Measurements from ENCODE around the gene TIMM17A.
"Not testable (repeated sequence)": the region's sequence is repeated elsewhere in the genome, so short reads cannot be mapped to it uniquely, and the experiment has no call there.

TIMM17A gene

DNA sequence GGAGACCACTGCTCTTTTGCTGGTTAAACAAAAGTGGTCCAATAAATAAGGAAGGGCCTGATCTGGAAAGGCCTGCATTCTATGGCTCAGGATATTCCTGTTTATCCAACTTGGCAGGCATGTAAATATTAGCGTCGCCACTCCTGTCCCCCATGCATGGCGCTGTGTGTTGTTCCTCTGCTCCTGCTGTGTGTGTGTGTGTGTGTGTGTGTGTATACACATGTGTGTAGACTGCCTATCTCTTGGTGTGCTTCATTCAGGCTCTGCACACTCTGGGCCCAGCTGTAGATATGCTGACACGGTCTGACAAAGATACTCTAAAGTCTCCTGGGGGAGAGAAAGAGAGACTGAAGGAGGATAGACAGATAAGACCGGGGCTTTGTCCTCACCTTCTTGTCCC lies 15.7 kb upstream of the TIMM17A start:
- no peak for DNase-seq (ENCODE audit: low spot score)
- H3K4me3 ChIP-seq: peak overlapping the region; percentile 93
- peak overlapping the region; percentile 83 to 86 for H3K27ac ChIP-seq
- TF ChIP-seq CTCF (IDR thresholded peaks at IDR 0.05): no peak

DNA sequence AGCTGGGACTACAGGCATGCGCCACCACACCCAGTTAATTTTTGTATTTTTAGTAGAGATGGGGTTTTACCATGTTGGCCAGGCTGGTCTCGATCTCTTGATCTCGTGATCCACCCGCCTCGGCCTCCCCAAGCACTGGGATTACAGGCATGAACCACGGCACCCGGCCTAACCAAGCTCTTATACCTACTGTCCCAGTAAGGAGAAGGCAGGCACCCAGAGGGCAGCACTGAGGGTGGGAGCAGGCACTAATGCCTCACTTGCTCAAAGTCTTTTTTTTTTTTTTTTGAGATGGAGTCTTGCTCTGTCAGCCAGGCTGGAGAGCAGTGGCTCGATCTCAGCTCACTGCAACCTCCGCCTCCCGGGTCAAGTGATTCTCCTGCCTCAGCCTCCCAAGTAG lies 15.0 kb upstream of the TIMM17A start:
- H3K4me3 ChIP-seq: peak overlapping the region; percentile 93
- H3K27ac ChIP-seq: peak overlapping the region; percentile 83 to 86
- not testable (repeated sequence) for DNase-seq (ENCODE audit: low spot score)

DNA sequence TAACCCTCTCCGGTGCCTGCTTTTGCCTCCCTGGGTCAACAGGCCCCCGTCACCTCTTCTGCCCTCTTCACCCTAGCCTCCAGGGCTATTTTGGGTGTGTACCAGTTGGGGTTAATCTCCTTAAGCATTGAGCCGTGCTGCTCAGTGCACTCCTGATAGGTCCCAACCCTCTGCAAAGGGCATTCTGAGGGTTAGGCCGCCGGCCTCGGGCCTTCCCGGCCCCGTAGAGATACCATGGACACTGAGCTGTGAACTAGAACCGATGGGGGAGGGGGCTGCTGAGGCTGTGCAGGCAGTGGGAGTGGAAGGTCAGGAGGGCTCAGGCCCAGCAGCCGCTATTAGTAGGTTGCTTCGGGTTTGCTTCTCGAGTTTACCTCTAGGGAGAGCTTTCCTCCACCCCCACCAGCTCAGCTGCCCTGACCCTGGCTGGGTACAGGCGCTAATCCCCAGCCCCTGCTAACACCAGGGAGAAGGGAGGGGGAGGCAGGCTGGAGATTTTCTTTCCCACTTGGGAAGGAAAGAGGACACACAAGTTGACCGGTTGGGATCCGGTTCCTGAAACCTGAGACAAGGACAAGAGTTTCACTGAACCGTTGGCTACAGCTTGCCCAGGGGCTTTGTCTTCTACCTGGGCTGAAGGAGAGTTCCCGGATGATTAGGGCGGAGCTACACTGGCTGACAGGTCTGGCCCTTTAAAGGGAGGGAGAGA lies 13.7 kb upstream of the TIMM17A start:
- DNase-seq (ENCODE audit: low spot score): no peak
- peak overlapping the region; percentile 93 for H3K4me3 ChIP-seq
- H3K27ac ChIP-seq: peak overlapping the region; percentile 83 to 86

GRCh38 chr1:201942129-201942495 lies 13.2 kb upstream of the TIMM17A start:
- Histone ChIP-seq H3K27ac (peak overlapping the region; percentile 83 to 86), H3K4me3 (peak overlapping the region; percentile 93)
- TF ChIP-seq CTCF (IDR thresholded peaks at IDR 0.05): no peak
- DNase-seq (ENCODE audit: low spot score): no peak

More for the DNA sequence above, 13.7 kb upstream of the TIMM17A start:
- TF ChIP-seq CTCF (IDR thresholded peaks at IDR 0.05): no peak

DNA sequence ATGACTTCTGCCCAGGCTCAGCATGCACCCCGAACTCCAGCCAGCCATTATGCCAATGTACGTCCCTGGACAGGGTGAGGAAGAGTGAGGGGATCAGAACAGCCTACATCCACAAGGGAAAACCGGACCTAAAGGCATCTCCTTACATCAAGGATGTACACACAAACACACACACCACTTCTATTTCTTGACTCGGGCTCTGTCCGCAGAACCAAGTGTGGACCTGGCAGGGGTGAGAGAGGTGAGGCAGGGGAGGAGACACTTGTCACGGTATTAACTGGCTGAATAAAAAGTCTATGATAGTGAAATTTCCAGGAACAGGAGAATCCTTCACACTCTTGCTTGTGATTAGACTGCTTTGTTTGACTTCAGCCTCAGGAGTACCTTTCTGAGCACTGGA lies 11.3 kb upstream of the TIMM17A start:
- peak overlapping the region; percentile 93 for H3K4me3 ChIP-seq
- no peak for TF ChIP-seq CTCF (IDR thresholded peaks at IDR 0.05)
- H3K27ac ChIP-seq: peak overlapping the region; percentile 83 to 94
- no peak for DNase-seq (ENCODE audit: low spot score)

DNA sequence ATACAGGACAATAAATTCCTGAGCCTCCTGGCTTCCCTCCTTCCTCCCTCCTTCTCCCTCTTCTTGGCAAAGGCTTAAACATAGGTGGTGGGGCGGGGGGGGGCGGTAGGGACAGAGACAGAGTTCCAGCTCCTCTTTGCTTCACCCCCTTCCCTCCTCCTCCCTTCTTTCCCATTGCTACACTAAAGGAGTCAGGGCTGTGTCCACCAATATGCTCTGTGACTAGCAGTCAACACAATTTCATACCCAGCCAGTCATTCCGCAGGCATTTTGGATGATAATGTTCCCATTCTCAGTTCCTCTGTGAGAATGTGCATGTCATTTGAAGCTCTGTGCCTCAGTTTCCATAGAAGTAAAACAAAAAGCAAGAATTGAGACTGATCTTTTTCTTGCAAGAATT lies 10.7 kb upstream of the TIMM17A start:
- H3K27ac ChIP-seq: peak overlapping the region; percentile 83 to 94

GRCh38 chr1:201945157-201945556 lies 10.1 kb upstream of the TIMM17A start:
- peak overlapping the region; percentile 93 for H3K4me3 ChIP-seq
- TF ChIP-seq CTCF (IDR thresholded peaks at IDR 0.05): peak; percentile 36
- no peak for DNase-seq (ENCODE audit: low spot score)
- H3K27ac ChIP-seq: peak overlapping the region; percentile 83 to 94

More for the DNA sequence above, 10.7 kb upstream of the TIMM17A start:
- no peak for DNase-seq (ENCODE audit: low spot score)
- no peak for TF ChIP-seq CTCF (IDR thresholded peaks at IDR 0.05)
- peak overlapping the region; percentile 93 for H3K4me3 ChIP-seq
